RPMI7951 (cell line): ENCODE data around the gene FLVCR1. TPM values are rescaled to one million over a fixed set of nuclear protein-coding genes. Genes with fewer than 3 reads are reported as not detected.
"Not testable (repeated sequence)": the region's sequence is repeated elsewhere in the genome, so short reads cannot be mapped to it uniquely, and the experiment has no call there.

Experiments
- DNase-seq: peaks from one replicate; pipeline ENCODE4 v3.0.0-alpha.2; 2012; ENCODE audit warnings: low read depth
- total RNA-seq: library from RNA; depleted of rRNA; stranded (reverse); fragments of >200 nt; shearing (Covaris generic); gene quantifications from 2 replicates; pipeline ENCODE4 v1.2.3, GENCODE V29; 2014

FLVCR1 gene
- total RNA-seq, 1 experiment from 2014 or later, result 5.5 TPM

DNA sequence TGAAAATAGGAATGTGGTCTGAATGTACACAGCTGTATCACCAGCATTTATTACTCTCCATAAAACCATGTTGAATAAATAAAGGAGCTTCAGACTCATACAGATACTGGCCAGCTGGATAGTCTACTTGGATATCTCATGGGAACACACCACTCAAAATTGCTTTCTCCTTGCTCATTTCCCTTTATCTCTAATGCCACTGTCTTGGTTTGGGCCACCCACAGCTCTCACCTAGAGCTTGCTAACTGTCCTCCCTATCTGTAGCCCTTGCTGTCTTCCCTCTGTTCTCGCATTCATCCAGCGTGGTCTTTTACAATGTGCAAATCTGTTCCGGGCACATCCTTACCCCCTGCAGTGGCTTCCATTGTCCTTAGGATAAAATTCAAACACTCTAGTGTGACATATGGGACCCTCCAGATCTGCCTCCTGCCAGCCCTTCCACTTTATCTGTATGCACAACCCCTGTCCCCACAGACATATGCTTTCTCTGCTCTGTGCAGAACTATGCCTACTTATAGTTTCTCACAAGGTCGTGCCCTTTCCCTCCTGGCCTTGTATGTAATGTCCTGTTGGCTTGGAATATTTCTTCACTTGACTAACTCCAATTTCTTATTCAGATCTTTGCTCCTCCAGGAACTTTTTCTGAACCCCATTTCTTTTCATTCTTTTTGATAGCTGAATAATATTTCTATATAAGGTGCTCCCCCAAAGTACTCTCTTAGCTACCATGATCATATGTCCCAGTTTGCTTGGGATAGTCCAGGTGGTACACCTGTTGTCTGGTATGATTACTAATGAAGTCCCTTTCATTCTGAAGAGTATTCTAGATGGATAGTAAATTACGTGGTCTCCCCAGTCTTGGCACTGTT lies 2.9 kb downstream of the FLVCR1 start:
- peak; percentile 4 for DNase-seq

DNA sequence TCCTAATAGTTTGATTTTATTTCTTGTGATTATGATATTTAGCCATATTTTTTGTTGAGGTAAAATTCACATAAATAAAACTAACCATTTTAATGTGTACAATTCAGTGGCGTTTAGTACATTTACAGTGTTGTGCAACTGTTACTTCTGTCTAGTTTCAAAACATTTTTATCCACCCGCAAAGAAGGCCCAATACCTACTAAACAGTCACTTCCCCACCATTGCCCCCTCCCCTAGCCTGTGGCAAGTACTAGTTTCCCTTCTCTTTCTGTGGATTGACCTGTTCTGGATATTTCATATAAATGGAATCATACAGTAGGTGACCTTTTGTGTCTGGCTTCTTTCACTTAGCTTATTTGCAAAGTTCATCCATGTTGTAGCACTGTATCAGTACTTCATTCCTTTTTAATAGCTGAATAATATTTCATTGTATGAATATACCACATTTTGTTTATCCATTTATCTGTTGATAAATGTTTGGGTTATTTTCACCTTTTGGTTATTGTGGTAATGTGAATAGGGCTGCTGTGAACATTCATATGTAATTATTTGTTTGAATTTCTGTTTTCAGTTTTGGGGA lies 4.1 kb downstream of the FLVCR1 start:
- no peak for DNase-seq

DNA sequence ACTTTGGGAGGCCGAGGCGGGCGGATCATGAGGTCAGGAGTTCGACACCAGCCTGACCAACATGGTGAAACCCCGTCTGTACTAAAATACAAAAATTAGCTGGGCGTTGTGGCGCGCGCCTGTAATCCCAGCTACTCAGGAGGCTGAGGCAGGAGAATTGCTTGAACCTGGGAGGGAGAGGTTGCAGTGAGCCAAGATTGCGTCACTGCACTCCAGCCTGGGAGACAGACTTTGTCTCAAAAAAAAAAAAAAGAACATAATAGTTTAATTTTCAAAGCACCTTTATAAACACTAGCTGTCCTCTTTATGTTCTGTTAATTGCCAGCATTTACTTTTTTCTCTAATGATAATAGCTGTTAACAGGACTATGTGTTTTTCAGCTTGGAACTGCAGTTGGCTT lies 5.3 kb downstream of the FLVCR1 start:
- not testable (repeated sequence) for DNase-seq

DNA sequence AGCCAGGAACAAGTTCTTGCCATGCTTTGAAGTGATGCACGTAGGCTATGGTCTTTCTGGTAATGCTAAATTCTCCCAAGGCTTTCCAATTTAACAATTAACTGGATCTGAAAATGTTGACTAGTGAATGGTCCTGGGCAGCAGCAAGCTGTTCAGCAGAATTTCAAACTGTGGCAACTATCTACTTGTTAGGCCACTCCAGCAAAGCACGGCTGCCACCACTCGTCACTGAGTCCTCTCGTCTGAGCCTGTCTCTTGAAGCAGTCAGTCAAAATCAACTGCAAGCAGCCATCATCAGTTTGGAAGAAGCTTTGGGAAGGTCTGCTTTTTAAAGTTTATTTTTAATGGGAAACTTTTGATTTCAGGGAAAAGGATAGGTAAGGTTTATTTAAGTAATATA lies 6.1 kb downstream of the FLVCR1 start:
- no peak for DNase-seq

DNA sequence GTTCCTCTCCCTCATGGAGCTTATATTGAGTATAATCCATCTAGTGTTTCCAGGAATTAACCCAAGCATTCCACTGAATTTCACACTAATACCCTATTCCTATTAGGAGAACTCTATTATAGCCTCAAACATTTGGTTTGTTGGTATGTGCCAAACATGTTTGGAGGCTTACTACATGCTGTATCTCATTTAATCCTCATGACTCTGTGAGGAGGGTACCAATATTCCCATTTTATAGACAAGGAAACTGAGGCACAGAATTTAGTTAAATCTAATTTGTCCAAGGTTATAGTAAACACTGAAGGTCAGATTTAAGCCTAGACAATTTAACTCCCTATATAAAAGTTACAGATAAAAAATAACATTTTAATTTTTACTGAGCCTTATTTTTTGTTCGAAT lies 9.1 kb downstream of the FLVCR1 start:
- DNase-seq, result no peak

DNA sequence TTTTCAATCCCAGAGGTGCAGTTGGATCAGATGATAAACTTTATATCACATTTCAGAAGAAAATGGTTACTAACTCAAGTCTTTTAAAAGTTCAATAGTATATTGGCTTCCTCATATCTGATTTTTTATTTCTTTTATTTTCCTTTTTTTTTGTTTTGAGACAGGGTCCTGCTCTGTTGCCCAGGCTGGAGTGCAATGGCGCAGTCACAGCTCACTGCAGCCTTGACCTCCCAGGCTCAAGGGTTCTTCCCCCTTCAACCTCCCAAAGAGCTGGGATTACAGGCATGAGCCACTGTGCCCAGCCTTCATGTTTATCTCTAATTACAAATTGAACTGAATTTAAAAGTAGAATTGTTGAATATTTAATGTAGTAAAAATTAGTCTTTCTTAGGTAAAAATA lies 13.9 kb downstream of the FLVCR1 start:
- no peak for DNase-seq

DNA sequence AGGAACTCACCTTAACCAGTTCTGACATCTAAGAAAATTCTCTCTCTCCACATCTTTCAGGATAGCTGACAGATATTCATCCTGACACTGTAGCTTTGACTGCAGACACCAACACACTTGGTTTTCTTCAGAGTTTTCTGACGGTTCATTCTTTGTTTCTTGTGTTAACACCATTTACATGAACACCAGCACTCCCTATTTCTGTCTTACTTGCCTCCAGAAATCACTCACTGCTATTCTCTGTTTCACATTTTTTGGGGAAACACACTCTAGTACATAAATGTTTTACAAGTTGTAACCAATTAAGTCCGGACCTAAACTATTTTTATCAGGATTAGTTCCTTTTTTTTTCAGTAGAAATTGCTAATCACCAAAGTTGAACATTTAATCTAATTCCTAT lies 15.4 kb downstream of the FLVCR1 start:
- no peak for DNase-seq

DNA sequence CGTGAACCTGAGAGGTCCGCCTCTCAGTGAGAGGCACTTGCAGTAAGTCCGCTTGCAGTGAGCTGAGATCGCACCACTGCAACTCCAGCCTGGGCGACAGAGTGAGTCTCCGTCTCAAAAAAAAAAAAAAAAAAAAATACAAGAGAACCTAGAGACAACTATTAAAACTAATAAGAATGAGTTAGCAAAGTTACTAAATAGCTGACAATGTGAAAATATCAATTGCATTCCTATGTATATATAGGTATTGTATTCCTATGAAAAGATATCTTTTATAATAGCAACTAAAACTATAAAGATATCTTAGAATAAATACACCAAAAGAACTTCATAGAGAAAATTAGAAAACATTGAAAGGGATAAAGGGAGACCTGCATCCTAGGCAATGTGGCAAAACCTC lies 20.3 kb downstream of the FLVCR1 start:
- DNase-seq, result no peak

DNA sequence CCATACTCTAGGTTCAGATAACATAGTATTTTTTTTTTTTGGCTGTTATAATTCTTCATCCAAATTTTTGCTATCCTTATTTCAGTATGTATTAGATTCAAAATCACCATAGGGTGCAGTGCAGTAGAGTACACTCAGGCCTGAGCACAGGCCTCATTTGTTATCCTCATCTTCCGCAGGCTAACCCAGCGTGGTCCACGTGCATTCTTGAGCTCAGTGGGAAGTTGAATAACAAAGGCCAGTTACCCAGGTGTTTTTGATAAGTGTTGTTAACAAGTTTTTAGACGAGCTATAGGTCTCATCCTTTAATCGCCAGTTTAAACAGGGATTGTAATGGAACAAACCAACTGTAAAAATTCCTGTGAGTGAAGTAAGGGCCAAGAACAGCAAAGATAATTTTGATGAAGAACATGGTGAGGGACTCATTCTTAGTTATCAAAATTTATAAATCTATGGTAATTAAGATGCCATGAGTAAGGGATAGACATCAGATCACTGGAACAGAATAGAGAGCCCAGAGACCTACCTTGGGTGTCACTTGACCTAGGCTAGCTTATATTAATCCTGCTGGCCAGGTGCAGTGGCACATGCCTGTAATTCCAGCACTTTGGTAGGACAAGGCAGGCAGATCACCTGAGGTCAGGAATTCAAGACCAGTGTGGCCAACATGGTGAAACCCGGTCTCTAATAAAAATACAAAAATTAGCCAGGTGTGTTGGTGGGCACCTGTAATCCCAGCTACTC lies 22.0 kb downstream of the FLVCR1 start:
- DNase-seq, result no peak

DNA sequence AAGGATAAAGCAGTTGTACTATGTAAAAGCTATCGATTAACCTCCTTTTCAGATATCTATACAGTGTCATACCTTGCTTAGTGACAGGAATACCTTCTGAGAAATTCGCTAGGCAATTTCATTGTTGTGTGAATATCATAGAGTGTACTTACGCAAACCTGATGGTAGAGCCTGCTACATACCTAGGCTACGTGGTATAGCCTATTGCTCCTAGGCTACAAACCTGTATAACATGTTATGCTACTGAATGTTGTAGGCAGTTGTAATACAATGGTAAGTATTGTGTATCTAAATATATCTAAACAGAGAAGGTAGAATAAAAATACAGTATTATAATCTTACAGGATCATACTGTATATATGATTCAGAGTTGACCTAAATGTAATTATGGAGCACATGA lies 26.5 kb downstream of the FLVCR1 start:
- DNase-seq, result no peak

DNA sequence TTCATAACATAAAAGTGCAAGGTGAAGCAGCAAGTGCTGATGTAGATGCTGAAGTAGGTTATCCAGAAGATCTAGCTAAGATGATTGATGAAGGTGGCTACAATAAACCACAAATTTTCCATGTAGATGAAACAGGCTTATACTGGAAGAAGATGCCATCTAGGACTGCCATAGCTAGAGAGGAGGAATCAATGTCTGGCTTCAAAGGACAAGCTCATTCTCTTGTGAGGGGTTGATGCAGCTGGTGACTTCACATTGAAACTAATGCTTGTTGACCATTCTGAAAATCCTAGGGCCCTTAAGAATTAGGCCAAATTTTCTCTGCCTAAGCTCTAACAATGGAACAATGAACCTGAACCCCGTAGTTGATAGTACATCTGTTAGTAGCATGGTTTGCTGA lies 34.0 kb downstream of the FLVCR1 start:
- no peak for DNase-seq

DNA sequence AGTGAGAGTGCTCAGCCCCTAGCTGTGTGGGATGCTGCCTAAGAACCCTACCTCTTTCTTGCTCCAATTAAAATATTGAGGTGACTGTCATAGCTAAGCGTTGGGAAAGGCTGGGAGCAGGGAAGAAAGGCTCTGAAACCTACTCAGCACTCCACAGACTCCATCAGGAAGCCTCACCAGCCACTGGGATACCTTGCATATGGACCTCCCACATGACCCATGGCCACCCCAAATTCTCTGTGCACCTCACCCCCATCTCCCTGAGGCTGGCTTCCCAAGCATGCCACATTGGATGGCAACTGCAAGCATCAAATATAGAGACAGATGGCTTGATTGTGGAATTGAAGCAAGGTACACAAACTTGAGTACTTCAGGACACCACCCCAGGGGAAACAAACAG lies 41.8 kb downstream of the FLVCR1 start:
- DNase-seq, result no peak

DNA sequence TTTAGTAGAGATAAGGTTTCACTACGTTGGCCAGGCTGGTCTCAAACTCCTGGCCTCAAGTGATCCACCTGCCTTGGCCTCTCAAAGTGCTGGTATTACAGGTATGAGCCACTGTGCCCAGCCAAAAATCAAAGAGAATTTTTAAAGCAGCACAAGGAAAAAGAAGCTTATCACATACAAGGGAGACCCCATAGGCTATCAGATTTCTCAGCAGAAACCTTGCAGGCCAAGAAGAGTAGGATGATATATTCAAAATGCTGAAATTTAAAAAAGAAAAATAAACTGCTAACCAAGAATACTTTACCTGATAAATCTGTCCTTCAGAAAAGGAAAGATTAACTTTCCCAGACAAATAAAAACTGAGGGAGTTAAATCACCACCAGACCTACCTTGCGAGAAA lies 43.2 kb downstream of the FLVCR1 start:
- DNase-seq, result no peak

DNA sequence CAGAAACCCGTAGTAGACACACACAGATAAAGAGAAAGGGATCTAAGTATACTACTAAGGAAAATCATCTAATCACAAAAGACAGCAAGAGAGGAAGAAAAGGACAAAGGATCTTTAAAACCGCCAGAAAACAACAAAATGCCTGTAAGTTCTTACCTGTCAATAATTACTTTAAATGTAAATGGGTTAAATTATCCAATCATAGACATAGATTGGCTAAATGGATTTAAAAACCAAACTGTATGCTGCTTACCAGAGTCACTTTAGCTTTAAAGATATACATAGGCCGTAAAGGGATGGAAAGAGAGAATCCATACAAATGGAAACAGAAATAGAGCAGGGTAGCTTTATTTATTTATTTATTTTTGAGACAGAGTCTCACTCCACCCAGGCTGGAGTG lies 44.0 kb downstream of the FLVCR1 start:
- no peak for DNase-seq

DNA sequence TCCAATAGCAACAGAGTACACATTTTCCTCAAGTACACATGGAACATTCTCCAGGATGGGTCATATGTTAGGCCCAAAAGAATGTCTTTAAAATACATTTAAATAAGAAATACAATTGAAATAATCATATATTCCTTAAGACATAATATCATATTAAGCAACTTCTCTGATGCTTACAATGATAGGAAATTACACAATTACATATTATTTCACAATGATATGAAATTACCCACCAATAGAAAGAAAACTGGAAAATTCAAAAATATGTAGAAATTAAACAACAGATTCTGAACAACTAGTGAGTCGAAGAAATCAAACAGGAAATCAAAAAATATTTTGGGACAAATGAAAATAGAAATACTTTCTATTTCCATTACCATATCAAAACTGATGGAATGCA lies 45.6 kb downstream of the FLVCR1 start:
- no peak for DNase-seq

DNA sequence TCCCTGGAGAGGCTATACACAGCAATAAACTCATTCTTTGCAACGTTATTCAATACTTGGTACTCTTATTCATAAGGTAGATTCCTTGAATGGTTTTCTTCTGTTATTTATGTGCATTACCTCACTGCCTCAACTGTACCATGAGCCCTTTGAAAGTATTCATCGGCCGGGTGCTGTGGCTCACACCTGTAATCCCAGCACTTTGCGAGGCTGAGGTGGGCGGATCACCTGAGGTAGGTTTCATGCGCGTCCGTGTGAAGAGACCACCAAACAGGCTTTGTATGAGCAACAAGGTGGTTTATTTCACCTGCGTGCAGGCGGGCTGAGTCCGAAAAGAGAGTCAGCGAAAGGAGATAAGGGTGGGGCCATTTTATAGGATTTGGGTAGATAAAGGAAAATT lies 50.0 kb downstream of the FLVCR1 start:
- DNase-seq, result not testable (repeated sequence)

DNA sequence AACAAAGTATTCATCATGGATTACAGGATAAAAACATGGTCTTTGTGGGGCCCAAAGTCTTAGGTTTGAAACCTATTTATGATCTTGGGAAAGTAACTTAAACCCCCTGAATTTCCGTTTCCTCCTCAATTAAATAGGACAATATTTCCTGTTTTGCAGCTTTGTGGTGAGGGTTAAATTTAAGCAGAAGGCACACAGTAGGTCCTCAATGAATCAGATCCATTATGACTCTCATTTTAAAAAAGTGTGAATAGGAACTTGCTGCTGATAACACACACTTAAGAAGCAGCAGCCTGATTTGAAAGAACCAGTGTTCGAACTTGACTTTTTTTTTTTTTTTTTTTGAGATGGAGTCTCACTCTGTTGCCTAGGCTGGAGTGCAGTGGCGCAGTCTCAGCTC lies 50.9 kb downstream of the FLVCR1 start:
- no peak for DNase-seq

DNA sequence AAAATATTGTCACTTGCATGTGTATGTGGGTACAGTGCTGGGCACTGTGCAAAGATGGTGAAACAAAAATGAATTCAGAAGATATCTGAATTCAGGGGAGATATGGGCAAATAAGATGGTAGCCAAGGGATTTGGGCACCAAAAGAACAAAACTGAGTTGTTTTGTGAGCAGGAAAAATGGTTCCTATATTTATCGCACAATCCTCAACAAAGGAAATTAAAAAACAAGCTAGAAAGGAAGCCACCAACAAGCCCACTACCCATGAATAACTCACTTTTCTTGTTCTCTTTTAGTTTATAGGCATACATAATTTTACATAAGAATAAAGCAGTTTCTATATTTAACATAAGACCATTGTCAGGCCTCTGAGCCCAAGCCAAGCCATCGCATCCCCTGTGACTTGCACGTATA lies 51.6 kb downstream of the FLVCR1 start:
- DNase-seq, result no peak

DNA sequence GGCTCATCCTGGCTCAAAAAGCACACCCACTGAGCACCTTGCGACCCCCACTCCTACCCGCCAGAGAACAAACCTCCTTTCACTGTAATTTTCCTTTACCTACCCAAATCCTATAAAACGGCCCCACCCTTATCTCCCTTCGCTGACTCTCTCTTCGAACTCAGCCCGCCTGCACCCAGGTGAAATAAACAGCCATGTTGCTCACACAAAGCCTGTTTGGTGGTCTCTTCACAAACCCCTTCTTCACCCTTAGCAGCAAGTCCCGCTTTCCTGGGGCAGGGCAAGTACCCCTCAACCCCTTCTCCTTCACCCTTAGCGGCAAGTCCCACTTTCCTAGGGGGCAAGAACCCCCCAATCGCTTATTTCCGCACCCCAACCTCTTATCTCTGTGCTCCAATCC lies 52.1 kb downstream of the FLVCR1 start:
- DNase-seq, result not testable (repeated sequence)

DNA sequence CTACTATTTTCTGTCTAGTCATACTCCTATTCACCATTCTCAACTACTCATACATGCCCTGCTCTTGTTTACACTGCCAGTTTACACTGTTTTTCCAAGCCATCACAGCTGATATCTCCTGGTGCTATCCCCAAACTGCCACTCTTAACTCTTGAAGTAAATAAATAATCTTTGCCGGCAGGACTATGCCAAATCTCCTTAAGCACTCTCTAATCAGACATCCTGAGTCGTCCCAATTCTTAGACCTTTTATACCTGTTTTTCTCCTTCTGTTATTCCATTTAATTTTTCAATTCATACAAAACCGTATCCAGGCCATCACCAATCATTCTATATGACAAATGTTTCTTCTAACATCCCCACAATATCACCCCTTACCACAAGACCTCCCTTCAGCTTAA lies 55.6 kb downstream of the FLVCR1 start:
- DNase-seq, result not testable (repeated sequence)

DNA sequence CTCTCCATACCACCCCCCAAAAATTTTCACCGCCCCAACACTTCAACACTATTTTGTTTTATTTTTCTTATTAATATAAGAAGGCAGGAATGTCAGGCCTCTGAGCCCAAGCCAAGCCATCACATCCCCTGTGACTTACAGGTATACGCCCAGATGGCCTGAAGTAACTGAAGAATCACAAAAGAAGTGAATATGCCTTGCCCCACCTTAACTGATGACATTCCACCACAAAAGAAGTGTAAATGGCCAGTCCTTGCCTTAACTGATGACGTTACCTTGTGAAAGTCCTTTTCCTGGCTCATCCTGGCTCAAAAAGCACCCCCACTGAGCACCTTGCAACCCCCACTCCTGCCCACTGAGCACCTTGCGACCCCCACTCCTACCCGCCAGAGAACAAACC lies 56.0 kb downstream of the FLVCR1 start:
- DNase-seq, result not testable (repeated sequence)

DNA sequence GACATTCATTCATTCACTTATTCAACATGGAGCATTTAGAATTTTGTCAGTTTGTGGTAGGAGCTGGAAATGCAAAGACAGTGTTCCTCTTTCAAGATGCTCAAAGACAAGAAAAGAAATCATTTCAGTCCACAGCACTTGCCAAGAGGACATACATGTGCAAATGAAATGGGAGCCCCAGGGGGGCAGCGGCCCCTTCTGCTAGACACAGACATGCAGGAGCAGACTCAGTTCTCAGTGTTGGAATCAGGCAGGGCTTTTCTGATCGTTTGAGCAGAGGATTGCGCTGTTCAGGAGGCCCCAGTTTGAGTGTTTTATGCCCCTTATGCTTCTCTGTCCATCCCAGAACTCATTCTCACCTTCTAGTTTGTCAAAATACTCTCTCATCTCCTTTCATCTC lies 56.7 kb downstream of the FLVCR1 start:
- no peak for DNase-seq
